NCI-H1092 treated with DMSO at 0.1 percent for 48 hours (cell line): Measurements from ENCODE around the gene SMYD3.
"Not testable (repeated sequence)": the region's sequence is repeated elsewhere in the genome, so short reads cannot be mapped to it uniquely, and the experiment has no call there.

ENCODE experiments used
- DNase-seq: peaks from one replicate; lab custom pipeline; 2025; lab: John Stamatoyannopoulos, UW

SMYD3 gene

GRCh38 chr1:245803666-245804037, 703.4 kb downstream of the SMYD3 start:
- DNase-seq, result no peak

GRCh38 chr1:245802941-245803665, 704.0 kb downstream of the SMYD3 start:
- DNase-seq, result no peak

- no peak for DNase-seq
Measured at GRCh38 chr1:245800901-245801605, 706.0 kb downstream of the SMYD3 start.

- no peak for DNase-seq
Measured at GRCh38 chr1:245798349-245798711, 708.7 kb downstream of the SMYD3 start.

GRCh38 chr1:245797592-245798348, 709.3 kb downstream of the SMYD3 start:
- DNase-seq, result no peak

GRCh38 chr1:245791410-245792312, 715.4 kb downstream of the SMYD3 start:
- no peak for DNase-seq

- no peak for DNase-seq
Measured at GRCh38 chr1:245790441-245790840, 716.6 kb downstream of the SMYD3 start.

- no peak for DNase-seq
Measured at GRCh38 chr1:245788886-245789285, 718.2 kb downstream of the SMYD3 start.

- no peak for DNase-seq
Measured at GRCh38 chr1:245788269-245788668, 718.8 kb downstream of the SMYD3 start.

- no peak for DNase-seq
Measured at GRCh38 chr1:245786948-245787347, 720.1 kb downstream of the SMYD3 start.

- no peak for DNase-seq
Measured at GRCh38 chr1:245779797-245780755, 727.0 kb downstream of the SMYD3 start.

GRCh38 chr1:245777752-245778151, 729.3 kb downstream of the SMYD3 start:
- DNase-seq, result no peak

- no peak for DNase-seq
Measured at GRCh38 chr1:245776694-245777332, 730.3 kb downstream of the SMYD3 start.

- DNase-seq, result no peak
Measured at GRCh38 chr1:245776139-245776538, 730.9 kb downstream of the SMYD3 start.

GRCh38 chr1:245774931-245775330, 732.1 kb downstream of the SMYD3 start:
- not testable (repeated sequence) for DNase-seq

- no peak for DNase-seq
Measured at GRCh38 chr1:245774196-245774595, 732.9 kb downstream of the SMYD3 start.

- DNase-seq, result no peak
Measured at GRCh38 chr1:245773344-245773743, 733.7 kb downstream of the SMYD3 start.

- no peak for DNase-seq
Measured at GRCh38 chr1:245772739-245773138, 734.3 kb downstream of the SMYD3 start.

GRCh38 chr1:245772325-245772724, 734.8 kb downstream of the SMYD3 start:
- no peak for DNase-seq
